Central memory CD4-positive, alpha-beta T cell (primary cell): ENCODE data around the gene WFIKKN1.
"Not testable (repeated sequence)": the region's sequence is repeated elsewhere in the genome, so short reads cannot be mapped to it uniquely, and the experiment has no call there.

Experiments used
- DNase-seq: peaks from one replicate; pipeline ENCODE4 v3.0.0; 2022

The WFIKKN1 gene

GRCh38 chr16:595094-595528 is 35.7 kb upstream of the WFIKKN1 start:
- no peak for DNase-seq

- no peak for DNase-seq
These were observed 34.6 kb upstream of the WFIKKN1 start for GRCh38 chr16:595942-596735.

- no peak for DNase-seq
These were observed 34.1 kb upstream of the WFIKKN1 start for GRCh38 chr16:596736-597060.

- DNase-seq = not testable (repeated sequence)
These were observed 33.1 kb upstream of the WFIKKN1 start for GRCh38 chr16:597655-598054.

- no peak for DNase-seq
These were observed 31.7 kb upstream of the WFIKKN1 start for GRCh38 chr16:598823-599739.

GRCh38 chr16:600781-601180 is 30.0 kb upstream of the WFIKKN1 start:
- DNase-seq = no peak

- no peak for DNase-seq
These were observed 26.9 kb upstream of the WFIKKN1 start for GRCh38 chr16:603933-604332.

- DNase-seq = no peak
These were observed 24.0 kb upstream of the WFIKKN1 start for GRCh38 chr16:606656-607307.

GRCh38 chr16:608019-608418 is 22.8 kb upstream of the WFIKKN1 start:
- DNase-seq = no peak

GRCh38 chr16:609316-609715 is 21.5 kb upstream of the WFIKKN1 start:
- no peak for DNase-seq

- no peak for DNase-seq
These were observed 20.8 kb upstream of the WFIKKN1 start for GRCh38 chr16:609984-610383.

- DNase-seq = peak; percentile 34
These were observed 20.0 kb upstream of the WFIKKN1 start for GRCh38 chr16:610513-611381.

GRCh38 chr16:615122-615521 is 15.7 kb upstream of the WFIKKN1 start:
- no peak for DNase-seq

GRCh38 chr16:616733-617586 is 13.8 kb upstream of the WFIKKN1 start:
- no peak for DNase-seq

GRCh38 chr16:617855-618254 is 12.9 kb upstream of the WFIKKN1 start:
- no peak for DNase-seq

GRCh38 chr16:619476-620100 is 11.2 kb upstream of the WFIKKN1 start:
- no peak for DNase-seq

- no peak for DNase-seq
These were observed 9.9 kb upstream of the WFIKKN1 start for GRCh38 chr16:620700-621525.

- no peak for DNase-seq
These were observed 9.2 kb upstream of the WFIKKN1 start for GRCh38 chr16:621526-622105.

GRCh38 chr16:622920-623280 is 7.9 kb upstream of the WFIKKN1 start:
- no peak for DNase-seq
